HG03095 (cell line): ENCODE data around the gene SEMA3A.

Experiments used
- ATAC-seq: cut with Tn5 transposase; IDR thresholded peaks from one replicate; pipeline ENCODE4 v1.9.1; 2021; ENCODE audit warnings: moderate library complexity; ENCODE audit not compliant: unreplicated experiment

Gene SEMA3A

GRCh38 chr7:84112771-84113170 is 81.8 kb downstream of the SEMA3A start:
- ATAC-seq, result no peak

- no peak for ATAC-seq
Observed at GRCh38 chr7:84111842-84112241, 82.7 kb downstream of the SEMA3A start.

GRCh38 chr7:84110400-84110799 is 84.2 kb downstream of the SEMA3A start:
- ATAC-seq, result no peak

GRCh38 chr7:84108787-84109186 is 85.8 kb downstream of the SEMA3A start:
- ATAC-seq, result no peak

- ATAC-seq, result no peak
Observed at GRCh38 chr7:84108119-84108518, 86.5 kb downstream of the SEMA3A start.

GRCh38 chr7:84107259-84107658 is 87.3 kb downstream of the SEMA3A start:
- no peak for ATAC-seq

- ATAC-seq, result no peak
Observed at GRCh38 chr7:84106291-84106690, 88.3 kb downstream of the SEMA3A start.

GRCh38 chr7:84105586-84105985 is 89.0 kb downstream of the SEMA3A start:
- ATAC-seq, result no peak

- ATAC-seq, result no peak
Observed at GRCh38 chr7:84104826-84105225, 89.8 kb downstream of the SEMA3A start.

GRCh38 chr7:84102213-84102612 is 92.4 kb downstream of the SEMA3A start:
- ATAC-seq, result no peak

- ATAC-seq, result no peak
Observed at GRCh38 chr7:84100866-84101265, 93.7 kb downstream of the SEMA3A start.

GRCh38 chr7:84095971-84096370 is 98.6 kb downstream of the SEMA3A start:
- ATAC-seq, result no peak

- ATAC-seq, result no peak
Observed at GRCh38 chr7:84092207-84092606, 102.4 kb downstream of the SEMA3A start.

GRCh38 chr7:84091318-84091717 is 103.3 kb downstream of the SEMA3A start:
- no peak for ATAC-seq

- ATAC-seq, result no peak
Observed at GRCh38 chr7:84088802-84089201, 105.8 kb downstream of the SEMA3A start.

GRCh38 chr7:84085998-84086397 is 108.6 kb downstream of the SEMA3A start:
- no peak for ATAC-seq

GRCh38 chr7:84085147-84085546 is 109.4 kb downstream of the SEMA3A start:
- no peak for ATAC-seq

GRCh38 chr7:84083846-84084245 is 110.7 kb downstream of the SEMA3A start:
- no peak for ATAC-seq

GRCh38 chr7:84081973-84082522 is 112.5 kb downstream of the SEMA3A start:
- ATAC-seq, result no peak

- ATAC-seq, result no peak
Observed at GRCh38 chr7:84077336-84077735, 117.3 kb downstream of the SEMA3A start.

- ATAC-seq, result no peak
Observed at GRCh38 chr7:84076219-84076618, 118.4 kb downstream of the SEMA3A start.

GRCh38 chr7:84073186-84073875 is 121.3 kb downstream of the SEMA3A start:
- no peak for ATAC-seq

GRCh38 chr7:84070770-84071169 is 123.8 kb downstream of the SEMA3A start:
- no peak for ATAC-seq
